H1 (cell line): Measurements from ENCODE around the gene FAM149B1. TPM values are rescaled to one million over a fixed set of nuclear protein-coding genes. Genes with fewer than 3 reads are reported as not detected.

Experiments used
- CTCF ChIA-PET: fragments of 300-600 bp; sonication (Branson Sonifier 250); formaldehyde crosslinking; loops from one replicate; lab custom pipeline; 2021; ENCODE audit not compliant: partially characterized antibody; lab: Charles Lee
- POLR2A ChIA-PET: fragments of 300-600 bp; sonication (Branson Sonifier 250); formaldehyde crosslinking; loops from one replicate; lab custom pipeline; 2021; ENCODE audit warnings: inconsistent platforms; ENCODE audit not compliant: partially characterized antibody; lab: Charles Lee
- DNase-seq, 2 experiments: peaks; one replicate each; pipeline versions ENCODE4 v3.0.0 to v3.0.0-alpha.2; 2010 to 2022; ENCODE audit warnings: low spot score in 2 of 2, low read depth in 1 of 2, mixed read lengths in 1 of 2
- FAIRE-seq: peaks from 2 replicates; lab custom pipeline; 2011; peaks lifted over from hg19 to GRCh38; lab: Jason Lieb, UNC
- H2AFZ ChIP-seq: 2 replicates; pipeline ENCODE4 v1.8.1; 2012; ENCODE audit warnings: low read length, inconsistent platforms
- H2AK5ac ChIP-seq: 2 replicates; pipeline ENCODE4 v1.6.1; 2013; ENCODE audit warnings: low read depth, low read length
- H2BK120ac ChIP-seq: replicated peaks from 2 replicates; pipeline ENCODE3; 2013; ENCODE audit warnings: low read depth, low read length, inconsistent platforms
- H2BK12ac ChIP-seq: 2 replicates; pipeline ENCODE4 v1.6.1; 2013; ENCODE audit warnings: low read depth, low read length
- H2BK15ac ChIP-seq: 2 replicates; pipeline ENCODE4 v1.6.1; 2013; ENCODE audit warnings: low read length
- H2BK20ac ChIP-seq: 2 replicates; pipeline ENCODE4 v1.6.1; 2013; ENCODE audit warnings: low read length
- H2BK5ac ChIP-seq: 2 replicates; pipeline ENCODE4 v1.6.1; 2013; ENCODE audit warnings: low read depth, low read length
- H3K14ac ChIP-seq: 2 replicates; pipeline ENCODE4 v1.6.1; 2013; ENCODE audit warnings: inconsistent platforms; ENCODE audit not compliant: insufficient read length
- H3K18ac ChIP-seq: 2 replicates; pipeline ENCODE4 v1.6.1; 2013; ENCODE audit warnings: low read length; ENCODE audit errors: extremely low read depth
- H3K23ac ChIP-seq: 2 replicates; pipeline ENCODE4 v1.6.1; 2013; ENCODE audit warnings: inconsistent platforms; ENCODE audit not compliant: insufficient read length
- H3K23me2 ChIP-seq: 2 replicates; pipeline ENCODE4 v1.6.1; 2013; ENCODE audit warnings: low read depth, low read length
- H3K27ac ChIP-seq: 2 replicates; pipeline ENCODE4 v1.6.1; 2011; ENCODE audit warnings: low read depth, low read length, inconsistent platforms
- H3K27me3 ChIP-seq, 4 experiments: replicated peaks in 1 of 4; 1 replicate in 1 of 4; 2 replicates in 3 of 4; pipeline versions ENCODE4 v1.6.1 to v1.8.1; 2011 to 2013; ENCODE audit warnings: low read length in 3 of 4, mild to moderate bottlenecking in 3 of 4, inconsistent platforms in 2 of 4, mixed read lengths in 2 of 4, moderate library complexity in 1 of 4; ENCODE audit not compliant: control insufficient read depth in 3 of 4, insufficient read depth in 3 of 4; ENCODE audit errors: extremely low read depth in 1 of 4
- H3K36me3 ChIP-seq, 4 experiments: 2 replicates each; pipeline versions ENCODE4 v1.6.1 to v1.8.1; 2011 to 2013; ENCODE audit warnings: mild to moderate bottlenecking in 4 of 4, low read length in 3 of 4, moderate library complexity in 2 of 4, control low read depth in 1 of 4, inconsistent platforms in 1 of 4; ENCODE audit not compliant: insufficient read depth in 4 of 4, control insufficient read depth in 2 of 4
- H3K4ac ChIP-seq: replicated peaks from 2 replicates; pipeline ENCODE3; 2013; ENCODE audit warnings: low read length, low read depth, mixed read lengths, inconsistent platforms; ENCODE audit not compliant: insufficient read length
- H3K4me1 ChIP-seq, 4 experiments: replicated peaks in 1 of 4; 1 replicate in 1 of 4; 2 replicates in 3 of 4; pipeline versions ENCODE4 v1.6.1 to v1.8.1; 2011 to 2013; ENCODE audit warnings: low read length in 3 of 4, inconsistent platforms in 2 of 4, mixed read lengths in 1 of 4; ENCODE audit not compliant: insufficient read depth in 4 of 4, control insufficient read depth in 3 of 4
- H3K4me2 ChIP-seq, 2 experiments: 2 replicates each; pipeline versions ENCODE4 v1.6.1 to v1.8.1; 2011 to 2013; ENCODE audit warnings: low read depth in 2 of 2, low read length in 2 of 2, control low read depth in 1 of 2, inconsistent platforms in 1 of 2, mild to moderate bottlenecking in 1 of 2; ENCODE audit not compliant: insufficient read depth in 1 of 2
- H3K4me3 ChIP-seq, 4 experiments: fragments of 200-600, 300-600 bp in 1 of 4; sonication (generic), shearing (Covaris generic), sonication (Bioruptor Twin) in 1 of 4; 2 replicates each; pipeline versions ENCODE4 v1.5.1 to v1.8.1; 2011 to 2016; ENCODE audit warnings: low read length in 4 of 4, low read depth in 3 of 4, control low read depth in 2 of 4, inconsistent platforms in 2 of 4, mild to moderate bottlenecking in 2 of 4, mixed read lengths in 1 of 4, moderate library complexity in 1 of 4; ENCODE audit not compliant: insufficient read depth in 2 of 4; ENCODE audit errors: extremely low read depth in 1 of 4
- H3K56ac ChIP-seq: replicated peaks from 2 replicates; pipeline ENCODE3; 2013; ENCODE audit warnings: low read depth, mild to moderate bottlenecking, mixed read lengths, low read length, inconsistent platforms; ENCODE audit not compliant: insufficient read length
- H3K79me1 ChIP-seq: 2 replicates; pipeline ENCODE4 v1.6.1; 2013; ENCODE audit warnings: low read depth, low read length, control low read depth
- H3K79me2 ChIP-seq, 2 experiments: 2 replicates each; pipeline versions ENCODE4 v1.6.1 to v1.8.1; 2012 to 2013; ENCODE audit warnings: low read length in 2 of 2, mild to moderate bottlenecking in 2 of 2, inconsistent platforms in 1 of 2; ENCODE audit not compliant: insufficient read depth in 2 of 2, control insufficient read depth in 1 of 2
- H3K9ac ChIP-seq, 4 experiments: replicated peaks in 1 of 4; 1 replicate in 1 of 4; 2 replicates in 3 of 4; pipeline versions ENCODE4 v1.6.1 to v1.8.1; 2011 to 2013; ENCODE audit warnings: low read depth in 3 of 4, low read length in 3 of 4, control low read depth in 2 of 4, mild to moderate bottlenecking in 2 of 4, moderate library complexity in 2 of 4, inconsistent platforms in 1 of 4; ENCODE audit errors: extremely low read depth in 1 of 4
- H3K9me3 ChIP-seq, 2 experiments: 2 replicates each; pipeline versions ENCODE4 v1.6.1 to v1.8.1; 2012 to 2013; ENCODE audit warnings: mild to moderate bottlenecking in 2 of 2, moderate library complexity in 2 of 2, control low read depth in 1 of 2, inconsistent platforms in 1 of 2, low read depth in 1 of 2, low read length in 1 of 2, mixed read lengths in 1 of 2; ENCODE audit not compliant: insufficient read depth in 2 of 2
- H4K20me1 ChIP-seq, 2 experiments: replicated peaks in 1 of 2; 2 replicates each; pipeline versions ENCODE3 to v1.8.1; 2011 to 2013; ENCODE audit warnings: inconsistent platforms in 2 of 2, low read length in 2 of 2, mild to moderate bottlenecking in 1 of 2; ENCODE audit not compliant: insufficient read depth in 2 of 2, control insufficient read depth in 1 of 2
- H4K5ac ChIP-seq: 2 replicates; pipeline ENCODE4 v1.6.1; 2013; ENCODE audit warnings: low read length, low read depth, mixed read lengths, inconsistent platforms; ENCODE audit not compliant: insufficient read length
- H4K8ac ChIP-seq: 2 replicates; pipeline ENCODE4 v1.8.0; 2013; ENCODE audit warnings: mild to moderate bottlenecking, moderate library complexity, low read length, inconsistent platforms; ENCODE audit not compliant: insufficient read depth; ENCODE audit errors: extremely low read depth
- H4K91ac ChIP-seq: replicated peaks from 2 replicates; pipeline ENCODE3; 2013; ENCODE audit warnings: low read length, mixed read lengths, inconsistent platforms; ENCODE audit not compliant: insufficient read length
- ASH2L ChIP-seq: fragments of 200-600, 300-600 bp; sonication (generic); IDR thresholded peaks from one replicate; pipeline ENCODE4 v1.7.1; 2017; ENCODE audit warnings: low read length
- BACH1 ChIP-seq: IDR thresholded peaks from 2 replicates; pipeline ENCODE4 v1.6.1; 2012; ENCODE audit warnings: low read length, improper control_type of control experiment
- BRCA1 ChIP-seq: IDR thresholded peaks from 2 replicates; pipeline ENCODE4 v1.6.1; 2012; ENCODE audit warnings: low read depth, low read length, improper control_type of control experiment
- CBX8 ChIP-seq: fragments of 300-800, 300-1000 bp; sonication (generic); IDR thresholded peaks from 2 replicates; pipeline ENCODE4 v1.7.1; 2016; ENCODE audit warnings: low read depth, low read length, borderline replicate concordance
- CHD2 ChIP-seq: IDR thresholded peaks from 2 replicates; pipeline ENCODE4 v1.6.1; 2012; ENCODE audit warnings: low read length, improper control_type of control experiment
- EGR1 ChIP-seq: IDR thresholded peaks from 2 replicates; pipeline ENCODE4 v1.6.1; 2011; ENCODE audit warnings: low read depth, low read length, borderline replicate concordance
- GABPA ChIP-seq: IDR thresholded peaks from 2 replicates; pipeline ENCODE4 v1.6.1; 2011; ENCODE audit warnings: mild to moderate bottlenecking, low read length, moderate library complexity, borderline replicate concordance; ENCODE audit not compliant: insufficient read depth
- HDAC6 ChIP-seq: IDR thresholded peaks from one replicate; pipeline ENCODE4 v1.7.1; 2012; ENCODE audit warnings: low read depth, mild to moderate bottlenecking, inconsistent platforms, low read length, moderate library complexity
- KDM5A ChIP-seq: fragments of 200-600 bp; IDR thresholded peaks from 2 replicates; pipeline ENCODE4 v1.7.1; 2012; ENCODE audit warnings: mild to moderate bottlenecking, low read length, inconsistent platforms, mixed read lengths
- NANOG ChIP-seq: IDR thresholded peaks from 2 replicates; pipeline ENCODE4 v1.6.1; 2011; ENCODE audit warnings: low read length, low read depth, mild to moderate bottlenecking, inconsistent platforms; ENCODE audit not compliant: insufficient read depth, poor library complexity, severe bottlenecking
- SIX5 ChIP-seq: IDR thresholded peaks from 2 replicates; pipeline ENCODE4 v1.6.1; 2011; ENCODE audit warnings: mild to moderate bottlenecking, low read depth, low read length
- SP4 ChIP-seq: IDR thresholded peaks from 2 replicates; pipeline ENCODE4 v1.6.1; 2012; ENCODE audit warnings: low read length, inconsistent platforms
- SUZ12 ChIP-seq: fragments of 200-600 bp; sonication (generic); IDR thresholded peaks from 2 replicates; pipeline ENCODE4 v1.6.1; 2012; ENCODE audit warnings: mild to moderate bottlenecking, inconsistent platforms, low read length, moderate library complexity, mixed read lengths
- TBP ChIP-seq: IDR thresholded peaks from 2 replicates; pipeline ENCODE4 v1.6.1; 2011; ENCODE audit warnings: low read depth, low read length, improper control_type of control experiment
- WGBS, 2 experiments: shearing (Covaris generic) in 1 of 2; methylation state at CpG; one replicate each; pipeline versions ENCODE4 v1.1.6 to v1.1.7; 2013 to 2015; ENCODE audit warnings: low lambda C conversion rate in 2 of 2, mixed read lengths in 2 of 2, inconsistent platforms in 1 of 2, low coverage in 1 of 2, missing lambda C conversion rate in 1 of 2; ENCODE audit not compliant: insufficient replicate concordance in 2 of 2, insufficient coverage in 1 of 2, insufficient read length in 1 of 2; ENCODE audit errors: extremely low coverage in 1 of 2, missing lambda C conversion rate in 1 of 2; 5-methylcytosine and 5-hydroxymethylcytosine counted together
- polyA plus RNA-seq, 7 experiments: library from polyadenylated mRNA; depleted of rRNA in 3 of 7; stranded (reverse) in 5 of 7; unstranded in 2 of 7; fragments of >200 nt in 5 of 7; fragments of 200-250 nt in 2 of 7; gene quantifications; 1 replicate in 5 of 7; 2 replicates in 1 of 7; 4 replicates in 1 of 7; pipeline versions ENCODE4 v1.2.1 to v1.2.3, GENCODE V29; 2011 to 2013; ENCODE audit warnings: missing spikeins in 2 of 7, mixed read lengths in 2 of 7
- total RNA-seq: library from RNA; stranded (reverse); fragmentation: NEBNext Ultra II Directional; extraction: Animal tissue kit (Norgen Biotek cat#: 25700); gene quantifications from 2 replicates; pipeline ENCODE4 v1.2.1, GENCODE V29; 2021
- TF ChIP-seq, protein P1 (sequence below): IDR thresholded peaks from 2 replicates; pipeline ENCODE4 v1.6.1; 2011; ENCODE audit warnings: low read depth, mild to moderate bottlenecking, low read length; ENCODE audit not compliant: insufficient read depth

The FAM149B1 gene
- total and polyA plus RNA-seq, 2 of the 8 experiments (the other 6 are each of a cell fraction or from before 2014, with no cell fraction given) = 16.8 to 21.9 TPM

DNA sequence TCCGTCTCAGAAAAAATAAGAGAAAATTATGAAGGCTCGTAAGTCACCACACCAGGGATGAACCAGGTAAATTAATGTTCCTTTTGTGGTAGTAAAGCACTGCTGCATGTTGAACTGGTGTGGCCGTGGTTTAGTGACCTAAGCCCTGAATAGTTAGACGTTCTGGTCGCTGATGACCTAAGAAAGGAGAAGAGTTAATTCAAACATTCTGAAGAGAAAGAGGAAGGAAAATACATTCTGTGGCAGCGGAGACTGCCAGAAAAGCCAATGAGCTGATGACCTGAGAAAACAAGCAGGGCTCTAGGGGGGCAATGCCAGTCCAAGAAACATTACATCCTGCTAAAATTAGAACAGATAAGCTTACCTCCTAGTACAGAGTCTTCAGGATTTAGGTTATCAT is 61.6 kb downstream of the FAM149B1 start:
- no peak overlapping the region for H4K91ac ChIP-seq
- no peak overlapping the region for H3K23ac ChIP-seq
- no peak overlapping the region for H4K8ac ChIP-seq
- no peak for FAIRE-seq
- no peaks in the 10 kb centered on the region for H3K27me3 ChIP-seq
- H3K9me3 ChIP-seq = no peaks in the 10 kb centered on the region
- no peak overlapping the region for H2BK5ac ChIP-seq
- H3K79me1 ChIP-seq = no peaks in the 10 kb centered on the region
- H3K18ac ChIP-seq = no peak overlapping the region
- H3K36me3 ChIP-seq = peaks cover 0 to 9% (median 4%) of the 10 kb centered on the region in 4 experiments; a peak in 2 of 8 replicates
- H2BK15ac ChIP-seq = no peak overlapping the region
- H3K23me2 ChIP-seq = no peaks in the 10 kb centered on the region
- no peak overlapping the region for H3K56ac ChIP-seq
- no peak for DNase-seq
- H3K4me1 ChIP-seq = no peaks in the 10 kb centered on the region
- H3K79me2 ChIP-seq = no peaks in the 10 kb centered on the region
- no peak overlapping the region for H3K9ac ChIP-seq
- no peak overlapping the region for H3K4ac ChIP-seq
- H2BK12ac ChIP-seq = no peak overlapping the region
- no peak overlapping the region for H4K5ac ChIP-seq
- H3K27ac ChIP-seq = no peak overlapping the region
- 76% methylated on average over 6 of the region's 6 CpGs; no CpG with 5 or more reads in 1 of the 2 experiments for WGBS, 2 experiments
- no peak overlapping the region for H2BK120ac ChIP-seq
- H2BK20ac ChIP-seq = no peak overlapping the region
- no peak overlapping the region for H2AFZ ChIP-seq
- H4K20me1 ChIP-seq = peaks cover 2 to 3% of the 10 kb centered on the region in 2 experiments
- no peak overlapping the region for H3K4me3 ChIP-seq
- H3K4me2 ChIP-seq = no peak overlapping the region
- POLR2A ChIA-PET = interaction anchor here (0.6 to 1.4 kb wide), 5 partner anchors 9 to 90 kb away, joined by 3 to 6 read pairs (median 3); partner anchors contain the start of gene DNAJC9
- CTCF ChIA-PET = interaction anchor here (0.6 to 1.5 kb wide), 2 partner anchors 10 to 24 kb away, joined by 3 to 6 read pairs; no protein-coding TSS in a partner anchor
- H2AK5ac ChIP-seq = no peak overlapping the region
- no peak overlapping the region for H3K14ac ChIP-seq
- TF ChIP-seq CBX8 (no peak), ASH2L (no peak), CHD2 (no peak), SIX5 (no peak), EGR1 (no peak), NANOG (no peak), TBP (no peak), SP4 (no peak), KDM5A (no peak), HDAC6 (no peak), SUZ12 (no peak), BACH1 (no peak), GABPA (no peak), BRCA1 (no peak)
- TF ChIP-seq, protein P1, sequence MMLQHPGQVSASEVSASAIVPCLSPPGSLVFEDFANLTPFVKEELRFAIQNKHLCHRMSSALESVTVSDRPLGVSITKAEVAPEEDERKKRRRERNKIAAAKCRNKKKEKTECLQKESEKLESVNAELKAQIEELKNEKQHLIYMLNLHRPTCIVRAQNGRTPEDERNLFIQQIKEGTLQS = no peak
